Adrenal gland (tissue), 12 donors: ENCODE results near the gene TELO2. TPM values are rescaled to one million over a fixed set of nuclear protein-coding genes. Genes with fewer than 3 reads are reported as not detected.

ENCODE experiments used
- DNase-seq, 7 donors: peaks; one replicate each; pipeline ENCODE4 v3.0.0-alpha.2; 2019 to 2020
- H3K27ac ChIP-seq, 5 donors: fragments of 200-600 bp; sonication (generic) in 4 of 5; 1 replicate in 3 of 5; 2 replicates in 2 of 5; pipeline versions ENCODE4 v1.5.1 to v1.8.0; 2016 to 2020; ENCODE audit warnings: mild to moderate bottlenecking in 1 of 5
- H3K27me3 ChIP-seq: fragments of 200-600 bp; 2 replicates; pipeline ENCODE4 v1.8.0; 2021
- H3K36me3 ChIP-seq, 2 donors: fragments of 200-600 bp; replicated peaks in 1 of 2; 1 replicate in 1 of 2; 2 replicates in 1 of 2; pipeline versions ENCODE4 v1.5.1 to v1.8.0; 2018 to 2022
- H3K4me1 ChIP-seq, 2 donors: fragments of 200-600 bp; replicated peaks in 1 of 2; 1 replicate in 1 of 2; 2 replicates in 1 of 2; pipeline versions ENCODE4 v1.5.1 to v1.8.0; 2018 to 2021
- H3K4me3 ChIP-seq, 4 donors: fragments of 200-600 bp; sonication (generic) in 3 of 4; one replicate each; pipeline ENCODE4 v1.5.1; 2016 to 2018
- H3K9me3 ChIP-seq, 3 donors: fragments of 200-600 bp; sonication (generic) in 1 of 3; replicated peaks in 1 of 3; 1 replicate in 2 of 3; 2 replicates in 1 of 3; pipeline versions ENCODE4 v1.5.1 to v1.8.0; 2016 to 2021
- CTCF ChIP-seq, 6 experiments: fragments of 450-650 bp in 4 of 6; fragments of 200-600 bp in 2 of 6; sonication (generic) in 1 of 6; IDR thresholded peaks; 1 replicate in 5 of 6; 2 replicates in 1 of 6; pipeline versions ENCODE4 v1.5.1 to v1.8.0; 2016 to 2021; ENCODE audit warnings: antibody characterized with exemption in 6 of 6, mild to moderate bottlenecking in 2 of 6, moderate library complexity in 1 of 6
- POLR2A ChIP-seq, 2 donors: fragments of 450-650 bp; IDR thresholded peaks; one replicate each; pipeline ENCODE4 v1.6.1; 2017; ENCODE audit warnings: antibody characterized with exemption in 2 of 2, mild to moderate bottlenecking in 2 of 2, moderate library complexity in 1 of 2
- WGBS, 4 donors: extraction: QIAGEN DNeasy Blood & Tissue Kit in 2 of 4; methylation state at CpG; one replicate each; pipeline versions ENCODE4 v1.1.5 to v1.1.7; 2013 to 2017; 5-methylcytosine and 5-hydroxymethylcytosine counted together
- intact Hi-C, 2 donors: fragments of 100-400 bp; cut with DNase I; formaldehyde crosslinking; loops; one replicate each; pipeline versions ENCODE4 v1.14.1 to v1.15.0; 2022 to 2023
- polyA plus RNA-seq, 3 donors: library from polyadenylated mRNA; stranded (reverse); fragments of 200-250 nt in 2 of 3; fragments of 350-450 nt in 1 of 3; fragmentation: Illumina TruSeq in 1 of 3; extraction: RNeasy Lipid Tissue Mini Kit (QIAGEN cat#74804) in 1 of 3; gene quantifications; one replicate each; pipeline ENCODE4 v1.2.3, GENCODE V29; 2013 to 2014
- total RNA-seq, 9 donors: library from RNA; depleted of rRNA in 4 of 9; stranded (reverse); fragments of >200 nt in 4 of 9; fragments of 120-200 nt in 1 of 9; fragmentation: NEBNext Ultra II Directional in 1 of 9; extraction: Animal tissue kit (Norgen Biotek cat#: 25700) in 1 of 9; gene quantifications; one replicate each; pipeline versions ENCODE4 v1.1.0 to v1.2.4, GENCODE V29; 2013 to 2023
- donor health status: healthy with polysubstance abuse.
- donor health status: Bipolar disorder and iron deficiency.
- donor health status: DM: yes; HTN: yes; CAD: no.
- donor health status: DM: no; HTN: no; CAD: no.
- donor health status: DM: no; HTN: no; CAD: no.
- donor health status: DM: yes; HTN: yes; CAD: no.

TELO2 gene
- total and polyA plus RNA-seq, 12 donors, result 1.3 to 173 (median 23.7) TPM

GRCh38 chr16:1548727-1549126 lies 55.6 kb downstream of the TELO2 start:
- peaks cover 2 to 65% of the 10 kb centered on the region in 2 donors for H3K4me1 ChIP-seq
- H3K27ac ChIP-seq, result peak overlapping the region in 3 of 5 donors; percentile 20 to 89 (median 63)
- no peaks in the 10 kb centered on the region for H3K9me3 ChIP-seq
- no peak overlapping the region for H3K4me3 ChIP-seq
- no peaks in the 10 kb centered on the region for H3K27me3 ChIP-seq
- intact Hi-C loops, result no loop called here
- TF ChIP-seq POLR2A (IDR thresholded peaks at IDR 0.05), result no peak
- no peak for TF ChIP-seq CTCF (IDR thresholded peaks at IDR 0.05)
- H3K36me3 ChIP-seq, result peaks cover 0 to 21% of the 10 kb centered on the region in 2 donors
- 75 to 82% (median 79%) methylated on average over 21 to 23 of the region's 23 CpGs for WGBS, 4 donors
- no peak for DNase-seq

- intact Hi-C loops, result no loop called here
Measured at GRCh38 chr16:1550069-1550468, 56.9 kb downstream of the TELO2 start.

GRCh38 chr16:1550696-1551095 lies 57.5 kb downstream of the TELO2 start:
- intact Hi-C loops, result no loop called here
- Histone ChIP-seq H3K4me1 (peaks cover 0 to 50% of the 10 kb centered on the region in 2 donors), H3K4me3 (no peak overlapping the region), H3K9me3 (no peaks in the 10 kb centered on the region), H3K27ac (peak overlapping the region in 2 of 5 donors; percentile 63 to 74), H3K36me3 (peaks cover 0 to 36% of the 10 kb centered on the region in 2 donors), H3K27me3 (no peaks in the 10 kb centered on the region)
- no peak for TF ChIP-seq POLR2A (IDR thresholded peaks at IDR 0.05)
- TF ChIP-seq CTCF (IDR thresholded peaks at IDR 0.05), result no peak
- no peak for DNase-seq
- WGBS, 4 donors, result 87 to 100% (median 93%) methylated on average over 5 to 15 of the region's 15 CpGs

More at GRCh38 chr16:1550069-1550468, 56.9 kb downstream of the TELO2 start:
- WGBS, 4 donors, result 63 to 74% (median 73%) methylated on average over 8 of the region's 8 CpGs
- no peak for TF ChIP-seq POLR2A (IDR thresholded peaks at IDR 0.05)
- no peaks in the 10 kb centered on the region for H3K9me3 ChIP-seq
- peaks cover 0 to 30% of the 10 kb centered on the region in 2 donors for H3K36me3 ChIP-seq
- peaks cover 0 to 54% of the 10 kb centered on the region in 2 donors for H3K4me1 ChIP-seq
- no peaks in the 10 kb centered on the region for H3K27me3 ChIP-seq
- DNase-seq, result no peak
- peak overlapping the region in 2 of 5 donors; percentile 63 to 74 for H3K27ac ChIP-seq
- no peak overlapping the region for H3K4me3 ChIP-seq

- WGBS, 4 donors, result 84 to 95% (median 91%) methylated on average over 9 to 12 of the region's 12 CpGs
Measured at GRCh38 chr16:1551166-1551565, 58.0 kb downstream of the TELO2 start.

More at GRCh38 chr16:1551166-1551565, 58.0 kb downstream of the TELO2 start:
- Histone ChIP-seq H3K36me3 (peaks cover 0 to 40% of the 10 kb centered on the region in 2 donors), H3K4me1 (peaks cover 0 to 46% of the 10 kb centered on the region in 2 donors), H3K4me3 (no peak overlapping the region), H3K9me3 (no peaks in the 10 kb centered on the region), H3K27ac (peak overlapping the region in 1 of 5 donors; percentile 74), H3K27me3 (no peaks in the 10 kb centered on the region)
- TF ChIP-seq CTCF (IDR thresholded peaks at IDR 0.05) (no peak), POLR2A (IDR thresholded peaks at IDR 0.05) (no peak)
- DNase-seq, result no peak
- intact Hi-C loops, result no loop called here
